GM21529 (cell line): ENCODE results near the gene GUCD1.

Experiments
- ATAC-seq: cut with Tn5 transposase; IDR thresholded peaks from one replicate; pipeline ENCODE4 v1.9.1; 2021; ENCODE audit not compliant: unreplicated experiment

The GUCD1 gene

DNA sequence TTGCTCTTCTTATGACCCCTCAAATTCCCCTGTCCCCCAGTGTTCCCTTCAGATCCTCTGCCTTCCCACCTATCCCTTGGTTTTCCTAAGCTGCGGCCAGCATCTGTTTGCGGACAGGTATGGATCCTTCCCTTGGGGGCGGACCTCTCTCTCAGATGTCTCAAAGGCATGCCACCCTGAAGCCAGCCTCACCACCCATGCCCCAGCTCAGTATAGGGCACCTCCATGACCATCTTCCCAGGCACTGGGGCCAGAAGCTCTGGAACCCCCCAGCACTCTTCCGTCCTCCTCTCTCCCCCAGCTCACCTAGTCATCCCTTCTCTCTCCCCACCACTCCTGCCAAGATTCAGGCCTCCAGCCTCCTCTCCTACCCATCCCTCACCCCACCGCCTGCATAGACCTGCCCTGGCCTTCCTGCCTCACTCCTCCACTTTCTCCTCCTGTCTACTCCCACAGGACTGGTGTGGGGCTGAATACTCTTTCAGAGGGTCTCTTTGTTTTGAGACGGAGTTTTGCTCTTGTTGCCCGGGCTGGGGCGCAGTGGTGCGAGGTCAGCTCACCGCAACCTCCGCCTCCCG is 35.7 kb upstream of the GUCD1 start:
- no peak for ATAC-seq

DNA sequence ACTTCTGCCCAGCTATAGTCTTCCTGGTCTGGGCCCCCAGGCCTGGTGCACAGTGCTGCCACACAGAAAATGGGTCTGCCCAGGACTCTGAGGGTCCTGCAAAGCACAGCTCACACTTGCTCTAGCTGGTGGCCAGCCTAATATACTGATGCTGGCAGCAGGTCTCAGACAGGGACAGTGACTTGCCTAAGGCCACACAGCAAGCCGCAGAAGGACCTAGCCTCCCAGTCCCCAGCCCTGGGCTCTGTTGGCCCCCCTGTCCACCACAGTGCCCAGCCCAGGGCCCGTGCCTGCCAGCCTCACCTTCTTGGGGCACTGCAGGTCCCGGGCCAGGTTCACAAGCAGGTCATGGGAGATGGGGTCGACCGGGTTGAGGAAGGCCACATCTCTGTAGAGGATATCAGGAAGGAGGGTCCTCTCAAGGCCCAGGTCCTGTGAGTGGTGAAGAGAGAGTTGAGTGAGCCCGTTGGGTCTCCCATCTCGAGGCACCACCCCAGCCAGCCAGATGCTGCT is 34.6 kb upstream of the GUCD1 start:
- no peak for ATAC-seq

DNA sequence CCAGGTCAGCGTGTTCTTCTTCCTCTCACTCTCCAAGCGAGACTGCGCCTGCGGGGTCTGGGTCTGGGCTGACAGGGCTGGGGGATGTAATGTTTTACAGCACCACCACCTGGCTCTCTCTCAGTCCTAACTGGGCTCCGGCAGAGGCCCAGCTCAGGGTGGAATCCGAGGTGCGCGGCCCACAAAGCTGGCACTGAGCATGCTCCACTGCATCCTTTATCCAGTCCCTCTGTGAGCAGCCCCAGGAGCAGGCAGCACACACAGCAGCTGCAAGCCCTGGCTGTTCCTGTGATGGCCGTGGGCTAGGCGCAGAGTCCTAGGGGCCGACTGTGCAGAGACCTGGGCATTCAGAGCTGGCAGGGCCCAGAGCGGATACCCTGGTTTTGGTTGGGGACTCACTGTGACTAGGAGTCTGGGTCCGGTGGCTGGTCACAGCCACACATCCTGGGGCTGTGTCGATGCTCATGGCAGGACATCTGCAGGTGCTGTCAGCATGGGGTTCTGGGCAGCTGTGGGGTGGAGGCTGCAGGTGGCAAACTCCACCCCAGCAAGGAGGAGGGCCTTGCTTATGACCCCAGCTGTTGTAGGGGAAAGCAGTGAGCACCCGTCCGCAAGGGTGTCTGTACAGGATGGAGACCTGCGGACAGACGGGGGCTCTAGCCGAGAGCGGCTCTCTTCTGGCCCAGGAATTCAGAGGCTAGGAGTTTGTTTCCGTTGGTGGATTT is 34.0 kb upstream of the GUCD1 start:
- ATAC-seq: no peak

DNA sequence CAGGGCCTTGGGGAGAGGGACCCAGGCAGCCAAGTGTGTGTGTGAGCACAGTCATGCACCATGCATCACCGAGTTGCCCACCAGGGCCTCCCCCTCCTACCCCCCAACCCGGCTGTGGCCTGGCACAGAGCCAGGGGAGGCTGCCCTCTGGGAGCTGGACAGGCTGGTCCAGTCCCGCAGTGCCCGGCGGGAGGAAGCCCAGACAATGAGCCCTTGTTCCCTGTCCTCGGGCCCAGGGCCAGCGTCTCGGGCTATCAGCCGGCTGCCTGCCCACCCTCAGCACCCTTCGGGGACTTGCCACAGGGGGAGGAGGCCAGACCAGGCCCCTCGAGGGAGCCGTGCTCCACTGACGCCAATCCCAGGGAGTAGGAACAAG is 33.4 kb upstream of the GUCD1 start:
- no peak for ATAC-seq

DNA sequence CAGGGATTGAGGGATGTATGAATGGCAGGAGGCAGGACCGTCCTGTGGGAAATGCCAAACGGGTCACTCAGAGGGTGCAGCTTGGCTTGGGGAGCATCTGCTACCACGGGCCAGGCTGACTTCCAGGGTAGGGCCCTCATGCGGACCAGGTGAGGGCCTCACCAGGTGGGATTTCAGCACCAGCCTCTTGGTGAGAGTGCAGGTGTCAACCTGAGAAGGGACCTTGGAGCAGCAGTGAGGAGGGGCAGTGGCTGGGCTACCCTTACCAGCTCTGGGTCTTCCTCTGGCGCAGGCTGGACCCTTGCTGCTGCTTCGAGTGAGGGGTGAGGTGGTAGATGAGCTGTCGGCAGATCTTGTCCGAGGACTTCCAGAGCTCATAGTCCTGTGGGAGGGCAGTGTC is 33.0 kb upstream of the GUCD1 start:
- ATAC-seq: no peak

GRCh38 chr22:24587251-24587650 is 32.3 kb upstream of the GUCD1 start:
- ATAC-seq: no peak

DNA sequence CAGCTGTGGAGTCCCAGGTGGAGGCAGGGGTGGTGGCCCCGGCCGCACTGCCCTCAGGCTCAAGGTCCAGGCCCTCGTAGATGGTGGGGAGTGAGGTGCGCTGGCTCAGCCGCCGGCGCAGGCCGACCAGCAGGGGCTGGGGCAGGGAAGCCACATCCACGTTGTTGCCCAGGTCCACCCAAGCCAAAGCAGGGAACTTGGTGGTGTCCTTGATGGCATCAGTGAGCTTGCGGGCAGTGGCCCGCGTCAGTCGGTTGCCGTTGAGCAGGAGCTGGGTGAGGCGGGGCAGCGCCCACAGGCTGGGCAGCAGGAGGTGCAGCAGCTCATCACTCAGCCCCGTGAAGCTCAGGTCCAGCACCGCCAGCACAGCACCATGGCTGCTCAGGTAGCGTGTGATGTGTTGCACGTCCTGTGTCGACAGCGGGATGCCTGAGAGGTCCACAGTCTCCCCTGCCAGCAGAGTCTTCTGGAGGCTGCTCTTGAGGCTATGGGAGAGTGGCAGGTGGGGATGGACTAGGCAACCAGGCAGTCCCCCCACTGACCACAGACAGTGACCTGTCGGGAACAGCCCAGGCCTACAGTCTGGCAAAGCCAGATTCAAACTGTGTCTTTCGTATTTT is 31.1 kb upstream of the GUCD1 start:
- ATAC-seq: no peak

GRCh38 chr22:24585461-24585860 is 30.5 kb upstream of the GUCD1 start:
- no peak for ATAC-seq

DNA sequence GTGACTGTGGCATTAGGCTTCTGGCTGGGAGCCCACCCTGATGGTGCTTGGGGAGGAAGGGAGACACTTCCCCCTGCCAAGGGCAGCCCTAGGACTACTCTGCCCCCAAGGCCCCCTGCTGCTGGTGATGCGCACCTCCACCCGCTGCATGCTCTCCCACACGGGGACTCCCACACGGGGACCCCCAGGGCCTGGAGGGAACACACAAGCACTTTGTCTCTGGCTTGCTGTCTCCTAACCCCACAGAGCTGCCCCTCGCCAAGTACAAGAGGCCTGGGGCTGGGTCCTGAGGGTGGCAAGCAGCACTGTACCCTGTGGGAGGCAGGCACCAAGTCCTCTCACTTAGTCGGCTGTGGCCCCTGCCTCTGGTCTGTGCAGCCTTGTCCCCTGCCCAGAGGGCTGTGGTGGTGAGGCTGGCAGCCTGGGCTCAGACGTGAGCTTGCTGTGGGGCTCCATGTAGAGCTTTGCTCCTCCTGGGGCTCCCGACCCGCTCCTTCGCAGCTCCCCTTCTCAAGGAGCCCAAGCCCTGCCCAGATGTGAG is 30.0 kb upstream of the GUCD1 start:
- no peak for ATAC-seq

DNA sequence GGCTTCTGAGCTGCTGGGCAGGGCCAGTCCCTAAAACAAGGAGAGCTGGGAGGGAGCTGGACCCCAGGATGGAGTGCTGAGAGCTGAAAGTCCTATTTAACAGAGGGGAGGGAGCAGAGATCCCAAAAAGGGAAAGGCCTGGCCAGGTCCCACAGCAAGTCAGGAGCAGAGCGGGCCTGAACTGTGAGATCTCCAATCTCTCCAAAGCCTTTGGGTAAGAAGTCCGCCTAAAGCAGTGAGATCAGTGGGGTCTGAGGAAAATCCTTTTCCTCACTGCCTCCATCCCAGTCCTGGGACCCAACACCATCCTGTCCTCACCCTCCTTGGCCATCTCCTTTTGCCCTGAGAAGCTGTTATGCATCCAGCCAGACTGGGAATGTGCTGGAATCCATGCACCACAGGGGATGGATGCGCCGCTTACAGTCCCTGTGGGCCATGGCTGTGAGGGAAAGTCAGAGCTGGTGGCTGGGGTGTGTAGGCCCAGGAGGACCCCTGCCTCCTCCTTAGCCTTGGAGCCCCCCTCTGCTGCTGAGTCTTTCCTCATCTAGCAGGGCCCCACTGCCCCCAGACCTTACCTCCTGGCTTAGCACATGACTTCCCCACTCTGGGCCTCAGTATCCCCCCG is 29.3 kb upstream of the GUCD1 start:
- ATAC-seq: no peak

DNA sequence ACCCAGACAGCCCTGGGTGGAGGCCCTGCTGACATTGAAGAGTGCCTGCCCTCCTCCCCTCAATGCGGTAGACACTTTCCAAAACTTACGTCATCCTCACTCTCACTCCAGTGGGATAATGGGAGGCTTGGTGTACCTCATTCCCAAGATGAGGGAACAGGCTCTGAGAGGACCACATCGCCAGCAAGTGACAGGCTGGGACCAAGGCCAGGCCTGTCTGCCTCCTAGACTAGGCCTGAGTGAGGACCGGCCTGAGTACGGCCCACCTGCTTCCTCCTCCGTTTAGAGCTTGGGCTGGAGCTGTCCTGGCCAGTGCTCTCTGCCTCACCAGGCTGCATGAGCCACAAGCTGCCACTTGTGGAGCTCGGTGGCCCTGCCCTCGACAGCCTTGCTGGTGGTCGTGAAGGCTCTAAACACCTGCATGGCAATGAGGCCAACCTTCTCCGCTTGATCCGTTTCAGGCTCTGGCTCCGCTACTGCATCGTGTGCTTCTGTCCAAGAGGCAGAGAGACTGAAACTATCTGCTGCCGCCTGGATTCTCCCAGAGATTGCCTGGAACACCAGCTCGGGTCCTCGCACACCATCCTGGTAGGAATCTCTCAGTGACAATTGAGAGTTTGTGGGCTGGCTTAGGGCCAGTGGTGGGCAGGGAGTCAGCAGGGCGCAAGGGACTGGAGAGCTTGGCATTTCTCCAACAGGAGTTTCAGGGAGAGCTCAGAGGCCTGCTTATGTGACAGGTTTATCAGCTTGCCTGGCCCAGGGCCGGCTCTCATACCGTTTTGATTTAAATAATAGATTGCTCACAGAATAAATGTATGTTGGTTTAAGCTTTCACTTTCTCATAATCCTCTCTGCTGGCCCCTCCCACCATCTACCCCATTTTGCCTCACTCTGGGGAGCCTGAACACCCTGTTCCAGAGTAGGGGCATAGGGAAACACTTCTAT is 28.6 kb upstream of the GUCD1 start:
- no peak for ATAC-seq

DNA sequence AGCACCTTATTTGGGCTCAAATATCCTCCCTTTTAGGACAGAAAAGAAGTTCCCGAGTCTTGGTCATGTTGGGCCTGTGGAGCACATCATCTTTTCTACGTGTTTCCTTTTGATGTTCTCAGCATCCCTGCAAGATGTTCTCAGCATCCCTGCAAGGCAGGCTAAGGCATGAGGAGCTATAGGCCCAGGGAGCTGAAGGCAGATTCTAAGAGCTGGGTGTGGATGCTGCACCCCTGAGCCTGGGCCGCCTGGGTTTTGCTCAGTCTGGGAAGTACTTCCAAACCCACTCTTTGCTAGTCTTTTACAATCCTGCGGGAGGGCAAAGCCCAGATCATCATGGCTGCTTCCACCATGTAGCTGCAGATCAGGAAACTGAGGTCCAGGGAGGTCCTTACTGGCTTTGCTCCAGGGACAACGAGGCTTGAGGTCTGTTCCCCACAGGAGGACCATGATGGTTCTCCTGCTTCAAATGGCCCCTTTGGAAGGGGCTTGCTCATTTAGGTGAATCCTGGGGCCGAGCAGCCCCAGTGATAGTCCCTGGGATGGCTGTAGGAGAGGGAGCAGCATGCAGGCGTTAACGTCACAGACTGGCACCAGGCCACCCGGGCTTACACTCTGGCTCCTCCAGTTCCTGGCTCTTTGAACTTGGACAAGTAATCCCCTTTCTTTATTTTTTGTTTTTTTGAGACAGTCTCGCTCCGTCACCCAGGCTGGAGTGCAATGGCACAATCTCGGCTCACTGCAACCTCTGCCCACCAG is 27.3 kb upstream of the GUCD1 start:
- ATAC-seq: no peak

DNA sequence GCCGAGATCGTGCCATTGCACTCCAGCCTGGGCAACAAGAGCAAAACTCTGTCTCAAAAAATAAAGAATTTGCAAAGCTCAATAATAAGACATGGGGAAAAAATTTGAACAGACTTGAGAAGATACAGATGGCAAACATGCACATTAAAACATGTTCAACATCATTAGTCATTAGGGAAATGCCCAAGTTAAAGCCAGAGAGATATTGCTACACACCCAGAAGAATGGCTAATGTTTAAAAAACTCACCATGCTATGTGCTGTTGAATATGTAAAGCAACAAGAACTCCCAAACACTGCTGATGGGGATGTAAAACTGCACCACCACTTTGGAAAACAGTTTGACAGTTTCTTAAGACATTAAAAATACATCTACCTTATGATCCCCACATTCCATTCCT is 25.3 kb upstream of the GUCD1 start:
- no peak for ATAC-seq

DNA sequence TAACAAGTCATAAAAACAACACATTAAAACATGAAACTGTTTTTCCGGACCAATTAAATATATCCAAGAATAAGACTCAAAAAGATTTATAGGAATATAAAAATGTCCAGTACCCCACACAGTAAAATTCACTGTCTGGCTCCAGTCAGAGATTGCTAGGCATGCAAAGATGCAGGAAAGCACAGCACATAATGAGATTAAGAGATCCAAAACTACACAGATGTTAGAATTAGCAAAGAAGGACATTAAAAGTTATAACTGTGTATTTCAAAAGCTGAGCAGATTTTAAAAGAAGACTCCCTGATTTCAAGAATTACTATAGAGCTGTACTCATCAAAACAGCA is 24.3 kb upstream of the GUCD1 start:
- no peak for ATAC-seq

GRCh38 chr22:24578355-24579257 is 23.7 kb upstream of the GUCD1 start:
- ATAC-seq: no peak

GRCh38 chr22:24576778-24577177 is 21.8 kb upstream of the GUCD1 start:
- no peak for ATAC-seq

GRCh38 chr22:24571266-24571665 is 16.3 kb upstream of the GUCD1 start:
- ATAC-seq: no peak

- no peak for ATAC-seq
These were observed 12.7 kb upstream of the GUCD1 start for GRCh38 chr22:24567668-24568067.

DNA sequence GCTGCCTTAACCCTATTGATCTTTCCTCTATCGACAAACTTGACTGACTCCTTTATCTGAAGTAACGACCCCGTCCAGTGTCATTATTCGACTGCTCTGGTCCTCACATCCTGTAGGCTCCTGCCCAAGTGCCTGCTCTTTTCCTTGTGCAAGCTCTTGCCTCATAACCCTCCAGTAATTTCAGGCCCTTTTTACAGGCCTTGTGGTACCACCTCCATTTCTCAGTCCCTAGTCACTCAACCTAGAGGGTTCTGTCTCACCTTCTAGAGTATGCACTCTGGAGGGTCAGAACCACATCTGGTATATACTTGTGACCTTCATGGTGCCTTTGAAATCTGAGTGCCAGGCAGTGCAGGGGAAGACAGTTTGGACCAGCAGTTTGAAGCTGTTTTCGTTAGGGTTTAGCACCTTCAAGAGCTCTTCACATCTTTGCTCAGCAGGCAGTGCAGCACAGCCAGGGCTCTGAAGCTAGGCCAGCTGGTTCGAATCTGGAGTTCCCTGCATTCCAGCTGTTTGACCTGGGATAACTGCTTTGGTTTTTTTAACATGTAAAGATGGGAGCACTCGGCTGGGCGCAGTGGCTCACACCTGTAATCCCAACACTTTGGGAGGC is 12.1 kb upstream of the GUCD1 start:
- ATAC-seq: no peak
